AG04449 (cell line): ENCODE data around the gene NPBWR2.
A peak's percentile ranks its signal among the peaks of the same experiment; 100 is the strongest.

Experiments
- CTCF ChIA-PET: fragments of 350-600 bp; formaldehyde crosslinking; extraction: SDS; loops from one replicate; lab custom pipeline; 2021; ENCODE audit warnings: antibody characterized with exemption; lab: Yijun Ruan, JAX
- POLR2A ChIA-PET: fragments of 400-600, 350-600 bp; formaldehyde crosslinking; extraction: SDS; loops from one replicate; lab custom pipeline; 2020; ENCODE audit warnings: antibody characterized with exemption, inconsistent platforms; lab: Yijun Ruan, JAX
- DNase-seq: peaks from one replicate; pipeline ENCODE4 v3.0.0-alpha.2; 2010; ENCODE audit warnings: low read depth, low spot score
- H3K4me3 ChIP-seq: 2 replicates; pipeline ENCODE4 v1.5.1; 2011; ENCODE audit warnings: low read depth, mild to moderate bottlenecking, control low read depth, low read length
- TF ChIP-seq, protein P1 (sequence below): IDR thresholded peaks from one replicate; pipeline ENCODE4 v1.5.1; 2011; ENCODE audit warnings: mild to moderate bottlenecking, moderate library complexity, low read length, control low read depth, inconsistent platforms; ENCODE audit not compliant: insufficient read depth; ENCODE audit errors: missing control alignments

Gene NPBWR2

DNA sequence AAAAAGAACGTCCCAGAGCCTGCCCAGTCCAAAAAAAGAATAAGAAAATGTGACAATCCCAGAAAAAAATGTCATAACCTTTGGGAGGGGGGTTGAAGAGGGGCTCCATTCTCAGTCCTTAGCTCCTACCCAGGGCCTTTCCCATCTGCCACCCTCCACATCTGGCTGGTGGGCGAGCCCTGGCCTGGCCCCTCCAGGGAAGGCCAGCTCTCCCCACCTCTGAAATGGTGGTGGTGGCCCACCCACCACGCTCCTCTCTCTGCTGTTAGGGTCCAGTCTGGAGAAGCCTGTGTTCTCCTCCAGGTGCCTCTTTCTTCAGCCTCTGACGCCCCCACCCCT lies 28.5 kb downstream of the NPBWR2 start:
- CTCF ChIA-PET = interaction anchor here (0.7 to 8.7 kb wide), 5 partner anchors 9 to 42 kb away, joined by 3 to 51 read pairs (median 5); no protein-coding TSS in a partner anchor
- TF ChIP-seq, protein P1, sequence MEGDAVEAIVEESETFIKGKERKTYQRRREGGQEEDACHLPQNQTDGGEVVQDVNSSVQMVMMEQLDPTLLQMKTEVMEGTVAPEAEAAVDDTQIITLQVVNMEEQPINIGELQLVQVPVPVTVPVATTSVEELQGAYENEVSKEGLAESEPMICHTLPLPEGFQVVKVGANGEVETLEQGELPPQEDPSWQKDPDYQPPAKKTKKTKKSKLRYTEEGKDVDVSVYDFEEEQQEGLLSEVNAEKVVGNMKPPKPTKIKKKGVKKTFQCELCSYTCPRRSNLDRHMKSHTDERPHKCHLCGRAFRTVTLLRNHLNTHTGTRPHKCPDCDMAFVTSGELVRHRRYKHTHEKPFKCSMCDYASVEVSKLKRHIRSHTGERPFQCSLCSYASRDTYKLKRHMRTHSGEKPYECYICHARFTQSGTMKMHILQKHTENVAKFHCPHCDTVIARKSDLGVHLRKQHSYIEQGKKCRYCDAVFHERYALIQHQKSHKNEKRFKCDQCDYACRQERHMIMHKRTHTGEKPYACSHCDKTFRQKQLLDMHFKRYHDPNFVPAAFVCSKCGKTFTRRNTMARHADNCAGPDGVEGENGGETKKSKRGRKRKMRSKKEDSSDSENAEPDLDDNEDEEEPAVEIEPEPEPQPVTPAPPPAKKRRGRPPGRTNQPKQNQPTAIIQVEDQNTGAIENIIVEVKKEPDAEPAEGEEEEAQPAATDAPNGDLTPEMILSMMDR = no peak
- H3K4me3 ChIP-seq = peak overlapping the region; percentile 67
- DNase-seq = no peak
- POLR2A ChIA-PET = interaction anchor here (1.2 to 2.3 kb wide), 2 partner anchors 10 to 13 kb away, joined by 3 to 7 read pairs; no protein-coding TSS in a partner anchor

DNA sequence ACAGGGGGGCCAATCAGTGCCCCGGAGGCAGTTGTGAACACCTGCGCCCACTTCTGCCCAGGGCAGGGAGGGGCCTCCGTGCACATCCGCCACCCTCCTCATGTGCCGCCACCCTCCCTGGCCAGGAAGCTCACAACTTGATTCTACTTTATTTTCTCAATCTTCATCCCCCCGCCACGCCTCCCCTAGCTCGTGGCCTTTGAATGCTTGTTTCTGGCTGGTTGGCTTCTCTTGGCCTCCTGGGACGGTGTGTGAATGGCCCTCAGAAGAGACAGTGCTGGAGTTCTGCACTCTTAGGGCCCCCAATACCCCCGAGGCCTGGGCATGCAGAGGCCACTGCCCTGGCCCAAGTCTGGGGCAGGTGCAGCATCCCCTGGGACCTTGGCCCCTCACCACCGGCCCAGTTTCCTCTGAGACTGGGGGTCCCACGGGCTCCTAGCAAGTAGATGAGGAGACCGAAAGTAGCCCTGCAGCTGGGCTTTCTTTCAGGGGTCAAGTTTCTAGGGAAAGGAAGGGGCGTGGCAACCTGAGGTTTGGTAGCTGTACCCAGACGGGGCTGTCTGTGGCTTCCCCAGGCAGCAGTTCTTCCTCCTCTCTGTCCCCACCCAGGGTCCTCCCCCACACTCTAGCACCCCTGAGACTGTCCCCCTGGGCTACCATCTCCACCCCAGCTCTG lies 29.4 kb downstream of the NPBWR2 start:
- no peak for DNase-seq
- TF ChIP-seq, protein P1 = no peak
- ChIA-PET CTCF (interaction anchor here (0.9 to 8.7 kb wide), 3 partner anchors 8 to 540 kb away, joined by 3 to 51 read pairs (median 3); no protein-coding TSS in a partner anchor), POLR2A (interaction anchor here (1.0 to 2.3 kb wide), 2 partner anchors 9 to 15 kb away, joined by 3 to 7 read pairs; partner anchors contain the start of gene TCEA2)
- H3K4me3 ChIP-seq = peak overlapping the region; percentile 67

GRCh38 chr20:64077541-64077875 lies 29.9 kb downstream of the NPBWR2 start:
- CTCF ChIA-PET = interaction anchor here (1.0 to 8.7 kb wide), 2 partner anchors 8 to 44 kb away, joined by 3 to 51 read pairs; no protein-coding TSS in a partner anchor
- POLR2A ChIA-PET = interaction anchor here (1.0 kb wide), 1 partner anchor 15 kb away, joined by 3 read pairs; the partner anchor contains the start of gene TCEA2
- TF ChIP-seq, protein P1 = no peak
- no peak for DNase-seq
- no peak overlapping the region for H3K4me3 ChIP-seq

- TF ChIP-seq, protein P1 = no peak
- no peak for DNase-seq
- no peak overlapping the region for H3K4me3 ChIP-seq
- ChIA-PET POLR2A (no interaction called here), CTCF (interaction anchor here (0.9 kb wide), 1 partner anchor 39 kb away, joined by 3 read pairs; no protein-coding TSS in a partner anchor)
These were observed 30.3 kb downstream of the NPBWR2 start for GRCh38 chr20:64077094-64077493.

GRCh38 chr20:64076061-64076997 lies 31.0 kb downstream of the NPBWR2 start:
- ChIA-PET POLR2A (no interaction called here), CTCF (interaction anchor here (0.6 to 1.1 kb wide), 3 partner anchors 14 to 38 kb away, joined by 3 to 4 read pairs (median 3); no protein-coding TSS in a partner anchor)
- no peak overlapping the region for H3K4me3 ChIP-seq
- TF ChIP-seq, protein P1 = no peak
- no peak for DNase-seq
